Cardiac fibroblast (primary cell): Measurements from ENCODE around the gene PRKCI.
"Not testable (repeated sequence)": the region's sequence is repeated elsewhere in the genome, so short reads cannot be mapped to it uniquely, and the experiment has no call there.

Experiments
- DNase-seq, 2 donors: peaks; one replicate each; pipeline versions ENCODE4 v3.0.0 to v3.0.0-alpha.2; 2010; ENCODE audit warnings: low read depth in 2 of 2
- H3K4me3 ChIP-seq, 2 donors: replicated peaks in 1 of 2; 1 replicate in 1 of 2; 2 replicates in 1 of 2; pipeline ENCODE4 v1.5.1; 2011; ENCODE audit warnings: low read depth in 2 of 2, low read length in 2 of 2, mild to moderate bottlenecking in 2 of 2, moderate library complexity in 1 of 2
- CTCF ChIP-seq: IDR thresholded peaks from one replicate; pipeline ENCODE4 v1.5.1; 2011; ENCODE audit warnings: low read depth, mild to moderate bottlenecking, low read length, inconsistent platforms

The PRKCI gene

GRCh38 chr3:170189398-170190256 lies 32.6 kb upstream of the PRKCI start:
- DNase-seq: no peak
- TF ChIP-seq CTCF: no peak
- H3K4me3 ChIP-seq: no peak overlapping the region

GRCh38 chr3:170195759-170196158 lies 26.5 kb upstream of the PRKCI start:
- DNase-seq, H3K4me3 ChIP-seq: not testable (repeated sequence)

GRCh38 chr3:170196833-170197232 lies 25.4 kb upstream of the PRKCI start:
- TF ChIP-seq CTCF: no peak
- DNase-seq: peak in 1 of 2 donors; percentile 37
- no peak overlapping the region for H3K4me3 ChIP-seq

GRCh38 chr3:170200987-170201386 lies 21.2 kb upstream of the PRKCI start:
- no peak for DNase-seq
- TF ChIP-seq CTCF: no peak
- no peak overlapping the region for H3K4me3 ChIP-seq

- no peak for TF ChIP-seq CTCF
- DNase-seq: no peak
Measured at GRCh38 chr3:170201527-170201926, 20.7 kb upstream of the PRKCI start.

GRCh38 chr3:170203457-170203856 lies 18.8 kb upstream of the PRKCI start:
- H3K4me3 ChIP-seq: no peak overlapping the region
- DNase-seq: no peak
- no peak for TF ChIP-seq CTCF

More at GRCh38 chr3:170201527-170201926, 20.7 kb upstream of the PRKCI start:
- no peak overlapping the region for H3K4me3 ChIP-seq

GRCh38 chr3:170204023-170204472 lies 18.2 kb upstream of the PRKCI start:
- H3K4me3 ChIP-seq: no peak overlapping the region
- TF ChIP-seq CTCF: no peak
- DNase-seq: no peak
